GM13977 (cell line): ENCODE data around the gene CEACAM3.
A peak's percentile ranks its signal among the peaks of the same experiment; 100 is the strongest.

ENCODE experiments used
- DNase-seq: peaks from one replicate; pipeline ENCODE4 v3.0.0; 2012; ENCODE audit warnings: low spot score
- CTCF ChIP-seq: IDR thresholded peaks from 2 replicates; pipeline ENCODE4 v1.5.1; 2012; ENCODE audit warnings: mild to moderate bottlenecking, control low read depth; ENCODE audit not compliant: insufficient read depth; ENCODE audit errors: extremely low read depth, missing control alignments
- in situ Hi-C: fragments of 300-500 bp; cut with MboI; formaldehyde crosslinking; loops from one replicate; pipeline ENCODE4 v1.12.0; 2022; ENCODE audit warnings: low sequenced_read_pairs, low pct_unique_long_range_greater_than_20kb, mixed read lengths, inconsistent platforms; ENCODE audit not compliant: unreplicated experiment

CEACAM3 gene

GRCh38 chr19:41811036-41811435 is 14.6 kb downstream of the CEACAM3 start:
- no peak for TF ChIP-seq CTCF
- peak; percentile 9 for DNase-seq
- in situ Hi-C loops, result no loop called here

- in situ Hi-C loops, result no loop called here
- TF ChIP-seq CTCF, result no peak
- no peak for DNase-seq
Observed at GRCh38 chr19:41811981-41812380, 15.6 kb downstream of the CEACAM3 start.

DNA sequence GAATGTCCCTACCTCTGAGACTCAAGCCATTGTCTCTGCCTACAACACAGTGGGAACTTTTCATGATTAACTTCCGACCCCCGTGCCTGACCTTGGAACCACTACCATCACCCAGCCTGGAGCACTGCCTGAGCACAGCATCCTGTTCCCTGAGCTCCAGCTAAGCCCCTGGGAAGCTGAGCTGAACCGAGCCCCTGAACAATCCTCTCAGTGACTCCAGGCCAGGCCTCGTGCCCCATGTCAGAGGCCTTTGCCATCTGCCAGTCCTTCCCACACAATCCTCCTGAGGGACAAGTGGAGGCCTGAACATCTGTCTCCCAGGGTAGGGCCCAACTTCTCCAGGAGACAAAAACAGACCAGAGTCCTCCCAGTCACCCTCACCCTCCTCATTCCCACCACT is 17.5 kb downstream of the CEACAM3 start:
- TF ChIP-seq CTCF, result no peak
- no peak for DNase-seq
- in situ Hi-C loops, result no loop called here

DNA sequence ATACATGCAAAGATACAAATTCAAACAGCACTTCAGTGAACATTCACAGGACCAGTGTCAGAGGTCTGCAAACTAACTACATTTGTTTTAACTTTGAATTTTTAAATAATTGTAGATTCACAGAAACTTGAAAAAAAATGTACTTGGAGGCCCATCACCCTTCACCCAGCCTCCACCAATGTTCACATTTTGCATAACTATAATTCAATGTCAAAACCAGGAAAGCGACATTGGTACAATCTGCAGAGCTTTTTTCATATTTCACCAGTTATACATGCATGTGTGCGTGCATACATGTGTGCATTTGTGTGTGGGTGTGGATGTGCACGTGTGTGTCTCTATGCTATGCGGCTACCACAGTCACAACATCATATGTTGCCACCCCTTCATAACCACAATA is 18.9 kb downstream of the CEACAM3 start:
- no peak for TF ChIP-seq CTCF
- DNase-seq, result no peak
- in situ Hi-C loops, result no loop called here

DNA sequence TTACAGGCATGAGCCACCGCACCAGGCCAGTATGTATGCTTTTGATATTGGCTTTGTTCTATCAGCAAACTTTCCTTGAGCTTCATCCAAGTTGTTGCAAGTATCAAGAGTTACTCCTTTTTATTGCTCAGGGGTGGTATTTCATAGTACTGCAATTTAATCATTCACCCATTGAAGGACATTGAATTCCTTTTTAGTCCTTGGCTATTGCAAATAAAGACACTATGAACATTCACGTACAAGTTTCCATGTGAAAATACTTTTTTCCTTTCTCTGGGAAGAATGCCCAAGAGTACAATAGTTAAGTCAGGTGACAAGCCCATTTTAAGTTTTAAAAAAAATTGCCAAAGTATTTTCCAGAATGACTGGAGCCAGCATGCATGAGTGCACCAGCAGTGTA is 20.4 kb downstream of the CEACAM3 start:
- TF ChIP-seq CTCF, result no peak
- in situ Hi-C loops, result no loop called here
- no peak for DNase-seq

DNA sequence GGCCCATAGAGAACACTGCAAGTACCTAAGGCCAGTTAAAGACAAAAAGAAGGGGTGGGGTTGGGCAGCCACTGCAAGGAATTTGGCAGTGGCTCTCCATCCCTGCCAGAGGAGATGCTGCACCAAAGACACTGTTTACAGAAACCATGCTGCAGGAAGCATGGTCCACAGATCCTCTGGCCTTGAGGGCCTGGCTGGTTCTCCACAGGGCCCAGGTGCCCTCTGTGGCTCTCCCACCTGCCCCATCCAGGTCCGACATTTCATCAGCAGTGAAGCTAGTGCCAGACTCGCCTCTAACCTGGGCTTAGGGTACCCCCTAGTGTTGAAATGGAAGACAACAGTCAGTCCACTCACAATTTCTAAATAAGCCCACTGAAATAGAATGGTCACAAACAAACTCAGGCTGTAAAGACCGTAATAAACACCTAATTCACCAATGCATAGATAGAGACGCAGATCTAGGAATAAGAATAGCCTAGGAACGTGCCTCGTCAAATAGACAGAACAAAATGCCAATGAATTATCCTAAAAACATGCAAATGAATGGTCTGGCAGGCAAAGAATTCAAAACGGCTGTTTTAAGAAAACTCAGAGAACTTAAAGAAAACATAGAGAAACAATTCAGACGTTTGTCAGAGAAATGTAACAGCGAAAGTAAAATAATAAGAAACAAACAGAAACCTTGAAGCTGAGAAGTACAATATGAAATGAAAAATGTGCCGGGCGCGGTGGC is 24.8 kb downstream of the CEACAM3 start:
- DNase-seq, result peak; percentile 81
- in situ Hi-C loops, result no loop called here
- TF ChIP-seq CTCF, result peak; percentile 75
